Measurements from ENCODE around the gene RARB.

The RARB gene

GRCh38 chr3:25427942-25428788 is at the start of gene RARB:
Gene RARB (plus strand): TSS chr3:25428263. CDS start chr3:25428732, 469 bp downstream.
- Mint-ChIP-seq H3K4me1 (no peaks in the 10 kb centered on the region), H3K9me3 (no peaks in the 10 kb centered on the region), H3K4me3 (no peak within 1 kb of the TSS), H3K36me3 (no peaks in the 10 kb centered on the region), H3K27me3 (peaks cover 34% of the 10 kb centered on the region), H3K27ac (no peak within 1 kb of the TSS)

- Mint-ChIP-seq H3K36me3 (no peaks in the 10 kb centered on the region), H3K27ac (no peak overlapping the region), H3K4me1 (no peaks in the 10 kb centered on the region), H3K9me3 (no peaks in the 10 kb centered on the region), H3K4me3 (no peak overlapping the region), H3K27me3 (no peaks in the 10 kb centered on the region)
Observed at GRCh38 chr3:25378786-25379311, 49.2 kb upstream of the RARB start.

GRCh38 chr3:25380222-25380739 is 47.8 kb upstream of the RARB start:
- Mint-ChIP-seq H3K4me3 (no peak overlapping the region), H3K36me3 (no peaks in the 10 kb centered on the region), H3K4me1 (no peaks in the 10 kb centered on the region)

GRCh38 chr3:25381083-25381482 is 47.0 kb upstream of the RARB start:
- no peak overlapping the region for H3K27ac Mint-ChIP-seq
- no peaks in the 10 kb centered on the region for H3K36me3 Mint-ChIP-seq
- H3K4me1 Mint-ChIP-seq = no peaks in the 10 kb centered on the region
- H3K9me3 Mint-ChIP-seq = no peaks in the 10 kb centered on the region
- H3K27me3 Mint-ChIP-seq = no peaks in the 10 kb centered on the region
- H3K4me3 Mint-ChIP-seq = no peak overlapping the region

More at GRCh38 chr3:25380222-25380739, 47.8 kb upstream of the RARB start:
- Mint-ChIP-seq H3K27ac (no peak overlapping the region), H3K27me3 (no peaks in the 10 kb centered on the region), H3K9me3 (no peaks in the 10 kb centered on the region)

GRCh38 chr3:25384471-25384870 is 43.6 kb upstream of the RARB start:
- no peak overlapping the region for H3K4me3 Mint-ChIP-seq
- no peaks in the 10 kb centered on the region for H3K4me1 Mint-ChIP-seq
- H3K27ac Mint-ChIP-seq = no peak overlapping the region
- no peaks in the 10 kb centered on the region for H3K36me3 Mint-ChIP-seq
- H3K9me3 Mint-ChIP-seq = no peaks in the 10 kb centered on the region
- no peaks in the 10 kb centered on the region for H3K27me3 Mint-ChIP-seq

GRCh38 chr3:25385807-25386460 is 42.1 kb upstream of the RARB start:
- H3K36me3 Mint-ChIP-seq = no peaks in the 10 kb centered on the region
- H3K4me1 Mint-ChIP-seq = no peaks in the 10 kb centered on the region
- no peak overlapping the region for H3K4me3 Mint-ChIP-seq
- no peaks in the 10 kb centered on the region for H3K9me3 Mint-ChIP-seq
- no peak overlapping the region for H3K27ac Mint-ChIP-seq
- H3K27me3 Mint-ChIP-seq = no peaks in the 10 kb centered on the region

- H3K27me3 Mint-ChIP-seq = no peaks in the 10 kb centered on the region
- peaks cover 7% of the 10 kb centered on the region for H3K9me3 Mint-ChIP-seq
- H3K36me3 Mint-ChIP-seq = no peaks in the 10 kb centered on the region
- no peak overlapping the region for H3K4me3 Mint-ChIP-seq
- H3K4me1 Mint-ChIP-seq = no peaks in the 10 kb centered on the region
- H3K27ac Mint-ChIP-seq = no peak overlapping the region
Observed at GRCh38 chr3:25386686-25387255, 41.3 kb upstream of the RARB start.

GRCh38 chr3:25390605-25391004 is 37.5 kb upstream of the RARB start:
- Mint-ChIP-seq H3K4me3 (no peak overlapping the region), H3K36me3 (no peaks in the 10 kb centered on the region), H3K27me3 (no peaks in the 10 kb centered on the region), H3K27ac (no peak overlapping the region), H3K4me1 (no peaks in the 10 kb centered on the region), H3K9me3 (peaks cover 18% of the 10 kb centered on the region)

- peaks cover 16% of the 10 kb centered on the region for H3K9me3 Mint-ChIP-seq
- peaks cover 4% of the 10 kb centered on the region for H3K27me3 Mint-ChIP-seq
- no peaks in the 10 kb centered on the region for H3K36me3 Mint-ChIP-seq
- no peak overlapping the region for H3K27ac Mint-ChIP-seq
- no peak overlapping the region for H3K4me3 Mint-ChIP-seq
- no peaks in the 10 kb centered on the region for H3K4me1 Mint-ChIP-seq
Observed at GRCh38 chr3:25396251-25396650, 31.8 kb upstream of the RARB start.

- no peaks in the 10 kb centered on the region for H3K4me1 Mint-ChIP-seq
- no peak overlapping the region for H3K4me3 Mint-ChIP-seq
Observed at GRCh38 chr3:25396686-25397085, 31.4 kb upstream of the RARB start.

GRCh38 chr3:25397150-25397549 is 30.9 kb upstream of the RARB start:
- Mint-ChIP-seq H3K9me3 (peaks cover 8% of the 10 kb centered on the region), H3K36me3 (no peaks in the 10 kb centered on the region), H3K4me1 (no peaks in the 10 kb centered on the region), H3K27me3 (peaks cover 4% of the 10 kb centered on the region), H3K27ac (no peak overlapping the region), H3K4me3 (no peak overlapping the region)

More at GRCh38 chr3:25396686-25397085, 31.4 kb upstream of the RARB start:
- Mint-ChIP-seq H3K27ac (no peak overlapping the region), H3K27me3 (peaks cover 4% of the 10 kb centered on the region), H3K9me3 (peaks cover 12% of the 10 kb centered on the region), H3K36me3 (no peaks in the 10 kb centered on the region)

GRCh38 chr3:25400587-25400986 is 27.5 kb upstream of the RARB start:
- Mint-ChIP-seq H3K4me1 (no peaks in the 10 kb centered on the region), H3K9me3 (no peaks in the 10 kb centered on the region), H3K4me3 (no peak overlapping the region), H3K27me3 (peaks cover 4% of the 10 kb centered on the region), H3K36me3 (no peaks in the 10 kb centered on the region), H3K27ac (no peak overlapping the region)

GRCh38 chr3:25403968-25404367 is 24.1 kb upstream of the RARB start:
- H3K36me3 Mint-ChIP-seq = no peaks in the 10 kb centered on the region
- no peaks in the 10 kb centered on the region for H3K4me1 Mint-ChIP-seq
- no peaks in the 10 kb centered on the region for H3K27me3 Mint-ChIP-seq
- H3K4me3 Mint-ChIP-seq = no peak overlapping the region
- no peaks in the 10 kb centered on the region for H3K9me3 Mint-ChIP-seq
- no peak overlapping the region for H3K27ac Mint-ChIP-seq

GRCh38 chr3:25404569-25404968 is 23.5 kb upstream of the RARB start:
- Mint-ChIP-seq H3K27ac (no peak overlapping the region), H3K4me3 (no peak overlapping the region), H3K9me3 (no peaks in the 10 kb centered on the region), H3K36me3 (no peaks in the 10 kb centered on the region), H3K27me3 (no peaks in the 10 kb centered on the region), H3K4me1 (no peaks in the 10 kb centered on the region)

GRCh38 chr3:25405335-25405734 is 22.7 kb upstream of the RARB start:
- Mint-ChIP-seq H3K4me3 (no peak overlapping the region), H3K9me3 (no peaks in the 10 kb centered on the region), H3K27me3 (no peaks in the 10 kb centered on the region), H3K27ac (no peak overlapping the region), H3K36me3 (no peaks in the 10 kb centered on the region), H3K4me1 (no peaks in the 10 kb centered on the region)

- Mint-ChIP-seq H3K36me3 (no peaks in the 10 kb centered on the region), H3K27me3 (peaks cover 2% of the 10 kb centered on the region), H3K9me3 (peaks cover 8% of the 10 kb centered on the region), H3K27ac (no peak overlapping the region), H3K4me1 (no peaks in the 10 kb centered on the region), H3K4me3 (no peak overlapping the region)
Observed at GRCh38 chr3:25410703-25411102, 17.4 kb upstream of the RARB start.

Data from activated naive CD4-positive, alpha-beta T cell treated with anti-CD3 and anti-CD28 coated beads, Interleukin-2, amount 50 U/mL, for 24 hours (primary cell).